Cardiac muscle cell (in vitro differentiated cells and primary cell): ENCODE data around the gene SLC37A3. TPM values are rescaled to one million over a fixed set of nuclear protein-coding genes. Genes with fewer than 3 reads are reported as not detected.
"Not testable (repeated sequence)": the region's sequence is repeated elsewhere in the genome, so short reads cannot be mapped to it uniquely, and the experiment has no call there.

Experiments used
- DNase-seq, 2 donors: peaks; one replicate each; pipeline versions ENCODE4 v3.0.0 to v3.0.0-alpha.2; 2010 to 2017; ENCODE audit warnings: low read depth in 1 of 2, low spot score in 1 of 2
- H3K27ac ChIP-seq: fragments of 200-600 bp; sonication (generic); 2 replicates; pipeline ENCODE4 v1.5.1; 2016
- H3K27me3 ChIP-seq: fragments of 200-600 bp; sonication (generic); 2 replicates; pipeline ENCODE4 v1.6.0; 2016; ENCODE audit warnings: control low read depth
- H3K36me3 ChIP-seq: fragments of 200-600 bp; sonication (generic); 2 replicates; pipeline ENCODE4 v1.5.1; 2016; ENCODE audit warnings: control low read depth
- H3K4me1 ChIP-seq: fragments of 200-600 bp; sonication (generic); 2 replicates; pipeline ENCODE4 v1.8.1; 2017; ENCODE audit warnings: low read depth, mild to moderate bottlenecking, mixed run types
- H3K4me3 ChIP-seq: fragments of 200-600 bp; sonication (generic); 2 replicates; pipeline ENCODE4 v1.5.1; 2016; ENCODE audit warnings: mild to moderate bottlenecking
- H3K9me3 ChIP-seq: fragments of 200-600 bp; sonication (generic); 2 replicates; pipeline ENCODE4 v1.5.1; 2017; ENCODE audit warnings: low read depth, mild to moderate bottlenecking, control low read depth
- CTCF ChIP-seq: IDR thresholded peaks from 2 replicates; pipeline ENCODE4 v1.5.1; 2012; ENCODE audit warnings: low read depth, mild to moderate bottlenecking, low read length
- polyA plus RNA-seq: library from polyadenylated mRNA; unstranded; fragments of >200 nt; fragmentation: Nextera tagmentation; extraction: Ambion mirVana; gene quantifications from 2 replicates; pipeline ENCODE4 v1.2.1, GENCODE V29; 2016
- total RNA-seq: library from RNA; depleted of rRNA; stranded (reverse); fragments of >200 nt; gene quantifications from 2 replicates; pipeline ENCODE4 v1.2.3, GENCODE V29; 2016

The SLC37A3 gene
- total and polyA plus RNA-seq, 2 experiments from 2014 or later: 49.7 to 50.5 TPM

DNA sequence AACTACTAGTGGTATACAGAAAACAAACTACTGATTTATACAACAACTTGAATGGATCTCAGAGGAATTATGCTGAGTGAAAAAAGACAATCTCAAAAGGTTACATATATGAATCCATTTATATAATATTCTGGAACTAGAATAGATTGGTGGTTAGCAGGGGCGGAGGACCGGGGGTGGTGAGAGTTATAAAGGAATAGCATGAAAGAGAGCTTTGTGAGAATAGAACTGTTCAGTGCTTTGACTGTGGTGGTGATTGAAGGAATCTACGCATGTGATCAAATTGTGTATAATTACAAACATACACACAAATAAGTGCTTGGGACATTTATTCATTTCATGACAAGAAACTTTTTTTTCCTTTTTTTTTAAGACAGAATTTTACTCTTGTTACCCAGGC is 25.2 kb upstream of the SLC37A3 start:
- no peak for DNase-seq
- Histone ChIP-seq H3K36me3 (no peaks in the 10 kb centered on the region), H3K27ac (no peak overlapping the region), H3K4me3 (no peak overlapping the region), H3K4me1 (no peaks in the 10 kb centered on the region), H3K27me3 (no peaks in the 10 kb centered on the region), H3K9me3 (no peaks in the 10 kb centered on the region)
- no peak for TF ChIP-seq CTCF

DNA sequence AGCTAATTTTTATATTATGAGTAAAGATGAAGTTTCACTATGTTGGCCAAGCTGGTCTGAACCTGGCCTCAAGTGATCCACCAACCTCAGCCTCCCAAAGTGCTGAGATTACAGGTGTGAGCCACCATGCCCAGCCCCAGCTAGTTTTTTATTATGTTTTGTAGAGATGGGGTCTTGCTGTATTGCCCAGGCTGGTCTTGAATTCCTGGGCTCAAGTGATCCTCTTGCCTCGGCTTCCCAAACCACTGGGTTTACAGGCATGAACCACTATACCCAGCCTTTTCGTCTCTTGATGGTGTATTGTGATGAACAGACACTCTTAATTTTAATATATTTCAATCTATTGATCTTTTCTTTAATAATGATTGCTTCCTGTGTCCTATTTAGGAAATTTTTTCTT is 23.2 kb upstream of the SLC37A3 start:
- Histone ChIP-seq H3K4me1 (no peaks in the 10 kb centered on the region), H3K36me3 (no peaks in the 10 kb centered on the region), H3K4me3 (no peak overlapping the region), H3K9me3 (no peaks in the 10 kb centered on the region), H3K27me3 (no peaks in the 10 kb centered on the region), H3K27ac (no peak overlapping the region)
- no peak for TF ChIP-seq CTCF
- no peak for DNase-seq

DNA sequence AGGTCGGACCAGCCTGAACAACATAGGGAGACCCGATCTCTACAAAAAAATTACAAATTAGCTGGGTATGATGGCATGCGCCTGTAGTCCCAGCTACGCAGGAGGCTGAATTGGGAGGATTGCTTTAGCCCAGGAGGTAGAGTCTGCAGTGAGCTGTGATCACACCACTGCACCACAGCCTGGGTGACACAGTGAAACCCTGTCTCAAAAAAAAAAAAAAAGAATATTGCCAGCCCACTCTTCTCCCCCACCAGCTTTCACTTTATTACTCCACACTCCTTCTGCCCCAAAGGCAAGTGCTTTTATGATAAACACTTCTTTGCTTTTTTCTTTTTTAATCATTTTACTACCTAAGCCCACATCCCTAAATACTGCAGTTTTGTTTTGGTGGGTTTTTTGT is 20.3 kb upstream of the SLC37A3 start:
- DNase-seq: no peak
- Histone ChIP-seq H3K9me3 (no peaks in the 10 kb centered on the region), H3K27ac (no peak overlapping the region), H3K36me3 (no peaks in the 10 kb centered on the region), H3K4me3 (no peak overlapping the region), H3K27me3 (no peaks in the 10 kb centered on the region), H3K4me1 (no peaks in the 10 kb centered on the region)
- TF ChIP-seq CTCF: no peak

GRCh38 chr7:140418156-140418472 is 19.8 kb upstream of the SLC37A3 start:
- H3K9me3 ChIP-seq, H3K4me3 ChIP-seq, H3K27ac ChIP-seq, H3K4me1 ChIP-seq, H3K27me3 ChIP-seq, H3K36me3 ChIP-seq, DNase-seq: not testable (repeated sequence)

DNA sequence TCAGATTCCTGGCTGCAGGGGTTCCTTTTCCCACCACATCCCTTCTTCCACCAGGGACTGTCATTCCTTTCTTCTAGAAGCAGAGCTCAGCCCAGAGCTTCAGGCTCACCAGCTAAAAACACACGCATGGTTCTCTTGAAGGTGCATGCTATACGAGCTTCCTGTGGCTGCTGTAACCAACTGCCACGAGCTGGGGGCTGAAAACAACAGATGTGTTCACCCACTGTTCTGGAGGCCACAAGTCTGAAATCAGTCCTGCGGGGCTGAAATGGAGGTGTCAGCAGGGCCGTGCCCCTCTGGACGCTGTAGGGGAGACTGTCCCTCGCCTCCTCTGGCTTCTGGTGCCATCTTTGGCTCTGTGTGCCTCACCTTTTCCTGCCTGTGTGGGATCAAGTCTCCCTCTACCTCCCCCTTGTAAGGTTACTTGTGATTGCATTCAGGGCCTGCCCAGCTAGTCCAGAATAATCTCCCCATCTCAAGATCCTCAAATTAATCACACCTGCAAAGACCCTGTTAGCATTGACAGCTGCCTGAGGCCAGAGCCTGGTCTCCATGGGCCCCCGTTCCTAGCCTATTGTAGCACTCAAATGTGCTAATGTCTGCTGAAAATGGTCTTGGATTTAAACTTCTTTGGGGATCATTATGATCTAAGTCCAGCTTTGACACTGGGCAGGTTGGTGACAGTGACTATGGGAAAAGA is 19.3 kb upstream of the SLC37A3 start:
- TF ChIP-seq CTCF: no peak
- Histone ChIP-seq H3K27me3 (no peaks in the 10 kb centered on the region), H3K9me3 (no peaks in the 10 kb centered on the region), H3K4me3 (no peak overlapping the region), H3K27ac (no peak overlapping the region), H3K36me3 (no peaks in the 10 kb centered on the region), H3K4me1 (no peaks in the 10 kb centered on the region)
- DNase-seq: no peak

GRCh38 chr7:140416560-140416959 is 18.2 kb upstream of the SLC37A3 start:
- TF ChIP-seq CTCF: no peak
- no peaks in the 10 kb centered on the region for H3K9me3 ChIP-seq
- no peak overlapping the region for H3K27ac ChIP-seq
- no peaks in the 10 kb centered on the region for H3K27me3 ChIP-seq
- H3K4me3 ChIP-seq: no peak overlapping the region
- H3K4me1 ChIP-seq: no peaks in the 10 kb centered on the region
- no peaks in the 10 kb centered on the region for H3K36me3 ChIP-seq
- no peak for DNase-seq

- H3K4me1 ChIP-seq, H3K4me3 ChIP-seq, H3K27ac ChIP-seq, H3K36me3 ChIP-seq, DNase-seq, H3K9me3 ChIP-seq, H3K27me3 ChIP-seq: not testable (repeated sequence)
These were observed 17.5 kb upstream of the SLC37A3 start for GRCh38 chr7:140415816-140416215.
